ENCODE results near the gene TM7SF3.

Gene TM7SF3

GRCh38 chr12:26937863-26938700 is 76.1 kb downstream of the TM7SF3 start, which contains the start of the genes FGFR1OP2 and INTS13:
FGFR1OP2 (plus strand) TSS chr12:26938470; CDS start chr12:26954159, 15,689 bp downstream.
INTS13 (minus strand) TSS chr12:26937981; CDS start chr12:26936803, 1,178 bp downstream.
- peak within 1 kb of the TSS; percentile 99 for H3K4me3 ChIP-seq (ENCODE audit: low read depth, low read length)
- no peak for TF ChIP-seq CTCF (IDR thresholded peaks at IDR 0.05; ENCODE audit: low read depth, low read length)

- TF ChIP-seq CTCF (IDR thresholded peaks at IDR 0.05; ENCODE audit: low read depth, low read length): no peak
- H3K4me3 ChIP-seq (ENCODE audit: low read depth, low read length): peak overlapping the region; percentile 99
Measured at GRCh38 chr12:26937443-26937862, 76.7 kb downstream of the TM7SF3 start.

GRCh38 chr12:26936559-26937442 is 77.4 kb downstream of the TM7SF3 start:
- no peak for TF ChIP-seq CTCF (IDR thresholded peaks at IDR 0.05; ENCODE audit: low read depth, low read length)
- peak overlapping the region; percentile 99 for H3K4me3 ChIP-seq (ENCODE audit: low read depth, low read length)

- no peak overlapping the region for H3K4me3 ChIP-seq (ENCODE audit: low read depth, low read length)
- no peak for TF ChIP-seq CTCF (IDR thresholded peaks at IDR 0.05; ENCODE audit: low read depth, low read length)
Measured at GRCh38 chr12:26935636-26936378, 78.4 kb downstream of the TM7SF3 start.

- no peak overlapping the region for H3K4me3 ChIP-seq (ENCODE audit: low read depth, low read length)
- TF ChIP-seq CTCF (IDR thresholded peaks at IDR 0.05; ENCODE audit: low read depth, low read length): no peak
Measured at GRCh38 chr12:26929590-26929989, 84.6 kb downstream of the TM7SF3 start.

- no peak overlapping the region for H3K4me3 ChIP-seq (ENCODE audit: low read depth, low read length)
- no peak for TF ChIP-seq CTCF (IDR thresholded peaks at IDR 0.05; ENCODE audit: low read depth, low read length)
Measured at GRCh38 chr12:26928661-26929060, 85.5 kb downstream of the TM7SF3 start.
